Ovary (tissue), 3 donors: ENCODE results near the gene RXFP2.

Source experiments
- POLR2A ChIP-seq: fragments of 450-650 bp; IDR thresholded peaks from one replicate; pipeline ENCODE4 v1.6.1; 2017; ENCODE audit warnings: antibody characterized with exemption, mild to moderate bottlenecking, moderate library complexity
- TF ChIP-seq, protein P1 (sequence below), 3 donors: fragments of 450-650 bp in 2 of 3; fragments of 200-600 bp in 1 of 3; IDR thresholded peaks; one replicate each; pipeline versions ENCODE4 v1.5.1 to v1.8.0; 2016 to 2022; ENCODE audit warnings: antibody characterized with exemption in 3 of 3, mild to moderate bottlenecking in 1 of 3
- donor health status: DM: no; HTN: no; CAD: no.

DNA sequence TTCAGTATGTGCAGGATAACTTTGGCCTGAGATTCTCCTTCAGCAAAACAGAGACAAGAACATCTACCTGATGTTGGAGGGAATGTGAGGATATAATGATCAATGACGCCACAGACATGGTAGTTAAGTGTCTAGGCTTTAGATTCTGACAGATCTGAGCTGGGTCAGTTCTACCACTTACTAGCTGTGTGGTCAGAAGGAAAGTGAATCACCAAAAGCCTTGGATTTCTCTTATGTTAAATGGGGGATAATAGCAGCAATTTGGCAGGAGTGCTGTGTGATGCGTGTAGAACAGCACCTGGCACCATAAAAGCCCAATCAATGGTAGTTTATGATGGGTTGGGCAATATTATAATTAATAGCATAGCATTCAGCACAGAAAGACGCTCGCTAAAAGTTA, 41.7 kb downstream of the RXFP2 start:
- TF ChIP-seq, protein P1, sequence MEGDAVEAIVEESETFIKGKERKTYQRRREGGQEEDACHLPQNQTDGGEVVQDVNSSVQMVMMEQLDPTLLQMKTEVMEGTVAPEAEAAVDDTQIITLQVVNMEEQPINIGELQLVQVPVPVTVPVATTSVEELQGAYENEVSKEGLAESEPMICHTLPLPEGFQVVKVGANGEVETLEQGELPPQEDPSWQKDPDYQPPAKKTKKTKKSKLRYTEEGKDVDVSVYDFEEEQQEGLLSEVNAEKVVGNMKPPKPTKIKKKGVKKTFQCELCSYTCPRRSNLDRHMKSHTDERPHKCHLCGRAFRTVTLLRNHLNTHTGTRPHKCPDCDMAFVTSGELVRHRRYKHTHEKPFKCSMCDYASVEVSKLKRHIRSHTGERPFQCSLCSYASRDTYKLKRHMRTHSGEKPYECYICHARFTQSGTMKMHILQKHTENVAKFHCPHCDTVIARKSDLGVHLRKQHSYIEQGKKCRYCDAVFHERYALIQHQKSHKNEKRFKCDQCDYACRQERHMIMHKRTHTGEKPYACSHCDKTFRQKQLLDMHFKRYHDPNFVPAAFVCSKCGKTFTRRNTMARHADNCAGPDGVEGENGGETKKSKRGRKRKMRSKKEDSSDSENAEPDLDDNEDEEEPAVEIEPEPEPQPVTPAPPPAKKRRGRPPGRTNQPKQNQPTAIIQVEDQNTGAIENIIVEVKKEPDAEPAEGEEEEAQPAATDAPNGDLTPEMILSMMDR (IDR thresholded peaks at IDR 0.05): no peak
- TF ChIP-seq POLR2A: no peak
